Activated naive CD4-positive, alpha-beta T cell (primary cell): ENCODE measurements around the gene KRT7.
"Not testable (repeated sequence)": the region's sequence is repeated elsewhere in the genome, so short reads cannot be mapped to it uniquely, and the experiment has no call there.

Experiments used
- DNase-seq, 4 experiments: peaks; one replicate each; lab custom pipeline; 2025; lab: John Stamatoyannopoulos, UW

KRT7 gene

GRCh38 chr12:52229836-52230343 lies 3.2 kb upstream of the KRT7 start:
- no peak for DNase-seq

GRCh38 chr12:52230364-52231281 lies 2.4 kb upstream of the KRT7 start:
- DNase-seq = no peak

GRCh38 chr12:52231305-52232202 lies 1.5 kb upstream of the KRT7 start:
- no peak for DNase-seq

- no peak for DNase-seq
Observed at GRCh38 chr12:52232203-52232673, 805 bp upstream of the KRT7 start.

GRCh38 chr12:52233462-52234207 lies 592 bp downstream of the KRT7 start:
- no peak for DNase-seq

GRCh38 chr12:52234223-52234810 lies 1.3 kb downstream of the KRT7 start:
- DNase-seq = no peak

- no peak for DNase-seq
Observed at GRCh38 chr12:52235001-52235764, 2.1 kb downstream of the KRT7 start.

- no peak for DNase-seq
Observed at GRCh38 chr12:52235822-52236361, 2.8 kb downstream of the KRT7 start.

- DNase-seq = no peak
Observed at GRCh38 chr12:52236386-52237050, 3.5 kb downstream of the KRT7 start.

- no peak for DNase-seq
Observed at GRCh38 chr12:52238207-52238840, 5.3 kb downstream of the KRT7 start.

- no peak for DNase-seq
Observed at GRCh38 chr12:52238916-52239646, 6.0 kb downstream of the KRT7 start.

- no peak for DNase-seq
Observed at GRCh38 chr12:52239767-52240166, 6.7 kb downstream of the KRT7 start.

GRCh38 chr12:52240247-52240646 lies 7.2 kb downstream of the KRT7 start:
- DNase-seq = not testable (repeated sequence)

GRCh38 chr12:52241205-52241842 lies 8.3 kb downstream of the KRT7 start:
- DNase-seq = no peak

- no peak for DNase-seq
Observed at GRCh38 chr12:52242442-52243258, 9.6 kb downstream of the KRT7 start.

- no peak for DNase-seq
Observed at GRCh38 chr12:52243259-52243855, 10.3 kb downstream of the KRT7 start.
